NCI-H446 treated with DMSO at 0.1 percent for 48 hours (cell line): ENCODE measurements around the gene ATF2.

Experiments used
- DNase-seq: peaks from one replicate; lab custom pipeline; 2025; lab: John Stamatoyannopoulos, UW

ATF2 gene

DNA sequence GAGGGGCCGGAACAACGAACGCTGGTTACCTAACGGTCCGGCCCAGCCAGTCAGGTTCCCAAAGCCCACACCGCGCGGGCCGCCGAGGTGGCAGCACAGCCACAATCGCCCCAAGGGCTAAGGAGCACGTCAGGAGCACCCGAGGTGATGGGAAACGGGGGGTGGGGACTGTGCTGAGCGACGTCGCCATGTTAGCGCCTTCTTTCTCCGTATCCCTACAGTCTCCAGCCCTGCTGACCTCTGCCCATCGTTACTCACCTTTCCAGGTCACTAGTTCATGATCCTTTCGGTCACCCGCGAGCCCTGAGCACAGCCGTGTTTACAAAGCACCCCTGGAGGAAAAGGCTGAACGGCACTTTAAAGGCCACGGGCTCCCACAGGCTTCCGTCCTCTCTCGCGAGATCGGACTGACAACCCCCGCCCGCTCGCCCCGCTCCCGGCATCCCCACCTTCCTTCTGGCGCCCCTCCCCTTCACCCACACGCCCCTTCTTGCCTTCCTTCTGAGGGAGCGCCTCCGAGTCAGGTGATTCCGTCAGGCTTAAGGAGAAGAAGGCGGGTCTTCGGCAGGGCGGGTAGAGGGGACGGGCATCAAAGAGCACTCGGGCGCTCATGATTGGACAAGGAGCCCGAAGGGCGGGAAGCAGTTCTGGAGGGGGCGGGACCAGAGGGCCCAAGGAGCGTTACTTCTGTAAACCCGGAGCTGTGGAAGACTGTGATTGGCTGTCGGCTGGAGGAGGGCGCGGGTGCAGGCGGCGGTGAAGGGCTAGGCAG is at the start of gene ATF2:
Gene ATF2, minus strand, starts transcription at position 412 of the 772 bp plus-strand sequence. CDS start 31,760 bp downstream, outside the sequence.
- peak; percentile 99 for DNase-seq

- peak; percentile 89 for DNase-seq
Observed at GRCh38 chr2:175207741-175208438, 39.9 kb upstream of the ATF2 start.

DNA sequence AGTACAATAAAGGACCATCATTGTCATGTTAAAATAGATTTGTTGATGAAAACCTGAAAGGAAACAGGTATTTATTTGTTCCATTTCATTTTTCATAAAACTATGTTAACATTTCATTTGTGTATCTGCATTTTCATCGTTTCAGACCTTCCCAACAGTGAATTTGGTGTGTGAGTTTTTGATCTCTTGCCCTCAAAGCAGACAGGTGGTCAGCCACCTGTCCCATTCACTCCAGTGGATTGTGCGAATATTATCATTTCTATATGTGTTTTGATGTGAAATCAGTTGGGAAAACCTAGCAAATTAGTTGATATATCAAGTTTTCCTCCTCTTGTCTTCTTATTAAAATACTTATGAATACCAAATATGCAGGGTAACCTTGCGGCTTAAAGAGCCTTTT is 38.9 kb upstream of the ATF2 start:
- DNase-seq = no peak

DNA sequence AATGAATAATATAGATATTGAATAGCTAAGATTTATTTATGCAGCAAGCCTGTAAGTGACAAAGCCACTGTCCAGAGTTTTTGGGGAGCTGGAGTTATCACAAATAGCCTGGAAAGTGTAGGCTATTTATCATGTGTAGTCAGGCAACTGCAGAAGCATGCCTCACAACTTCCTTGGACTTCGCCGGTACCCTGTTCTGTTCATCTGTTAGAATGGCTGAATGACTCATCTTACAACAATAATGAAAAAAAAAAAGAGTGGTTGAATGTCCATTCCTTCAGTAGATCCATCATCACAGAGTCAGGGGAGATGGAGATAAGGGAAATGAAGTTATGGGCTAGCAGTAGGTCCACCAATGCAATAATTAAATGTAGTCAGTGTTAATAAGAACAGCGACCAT is 37.5 kb upstream of the ATF2 start:
- DNase-seq = no peak

DNA sequence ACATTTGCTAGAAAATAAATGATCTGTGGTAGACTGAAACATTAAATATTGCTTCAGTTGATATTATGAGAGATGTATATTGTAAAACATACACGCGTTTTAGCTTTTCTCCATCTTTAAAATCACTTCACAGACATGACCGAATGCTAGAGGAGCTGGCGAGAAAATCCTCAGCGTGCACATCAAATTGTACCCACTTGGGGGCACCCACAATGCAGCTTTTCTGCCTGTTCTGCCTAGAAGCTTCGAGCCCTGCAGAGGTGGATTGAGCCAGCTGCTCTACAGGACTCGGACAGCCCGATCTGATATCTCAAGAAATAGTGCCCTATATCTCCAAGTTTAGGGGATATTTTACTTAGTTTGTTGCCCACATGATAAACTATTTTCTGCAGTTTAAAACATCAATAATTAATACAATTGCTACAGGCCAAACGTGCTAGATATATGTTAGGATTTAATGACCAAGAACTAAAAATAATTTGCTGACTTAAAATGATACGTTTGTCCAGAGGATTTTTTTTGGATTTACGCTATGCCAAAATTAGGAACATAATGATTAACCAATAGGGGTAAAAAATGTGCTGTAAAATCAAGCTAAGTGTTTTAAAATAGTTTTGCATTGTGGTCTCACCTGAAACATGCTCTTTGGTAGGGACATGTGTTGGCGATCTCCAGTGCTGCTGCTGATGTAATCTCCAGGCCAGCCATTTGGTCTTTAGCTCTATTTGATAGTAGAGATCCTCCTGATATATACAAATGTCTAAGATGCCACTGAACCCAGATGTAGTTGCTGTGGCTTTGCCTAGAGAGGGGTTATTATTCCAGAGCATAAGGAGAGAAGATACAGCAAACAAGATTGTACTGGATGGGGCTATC is 35.9 kb upstream of the ATF2 start:
- peak; percentile 22 for DNase-seq

GRCh38 chr2:175195012-175195411 is 27.0 kb upstream of the ATF2 start:
- DNase-seq = no peak

DNA sequence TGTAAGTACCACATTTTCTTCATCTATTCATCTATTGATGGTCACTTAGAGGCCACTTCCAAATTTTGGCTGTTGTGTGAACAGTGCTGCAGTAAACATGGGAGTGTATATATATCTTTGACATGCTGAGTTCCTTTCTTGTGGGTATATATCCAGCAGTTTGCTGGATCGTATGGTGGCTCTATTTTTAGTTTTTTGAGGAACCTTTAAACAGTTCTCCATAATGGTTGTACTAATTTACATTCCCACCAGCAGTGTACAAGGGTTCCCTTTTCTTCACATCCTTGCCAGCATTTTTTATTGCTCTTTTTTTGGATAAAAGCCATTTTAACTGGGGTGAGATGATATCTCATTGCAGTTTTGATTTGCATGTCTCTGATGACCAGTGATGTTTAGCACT is 20.8 kb upstream of the ATF2 start:
- DNase-seq = no peak

DNA sequence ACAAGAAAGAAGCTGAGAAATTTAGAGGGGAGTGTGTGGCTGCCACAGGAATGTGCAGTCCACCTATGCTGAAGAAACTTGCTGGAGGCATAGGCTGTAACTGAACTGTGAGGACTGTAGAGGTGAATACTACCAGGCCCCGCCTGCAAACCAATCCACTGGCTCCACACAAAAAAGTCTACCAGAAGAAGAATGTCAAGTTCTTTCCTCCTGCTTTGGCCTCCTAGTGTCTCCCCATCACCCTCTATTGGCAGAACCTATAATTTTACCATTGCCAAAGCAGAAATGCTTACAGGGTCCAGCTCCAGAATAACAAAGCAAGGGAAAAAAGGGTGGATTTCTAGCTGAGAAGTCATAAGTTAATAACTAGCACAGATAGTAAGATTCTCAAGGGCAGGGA is 19.4 kb upstream of the ATF2 start:
- no peak for DNase-seq

DNA sequence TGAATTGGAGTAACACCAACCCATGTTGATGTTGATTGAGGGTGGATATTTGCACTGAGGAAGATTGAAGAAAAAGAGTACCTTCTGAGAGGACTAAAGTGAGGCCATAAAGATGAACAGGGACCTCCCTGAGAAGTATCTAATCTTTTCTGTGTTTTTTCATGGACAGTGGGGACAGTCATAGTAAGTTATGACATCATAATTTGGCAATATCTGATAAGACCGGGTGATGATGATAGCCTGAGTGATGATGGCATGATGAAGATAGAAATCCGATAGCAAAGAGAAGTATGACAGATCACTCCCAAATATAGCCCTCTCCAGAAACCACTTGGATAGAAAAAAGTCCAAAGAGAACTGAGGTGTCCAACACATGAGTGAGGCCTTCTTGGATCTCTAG is 15.7 kb upstream of the ATF2 start:
- DNase-seq = no peak

GRCh38 chr2:175181877-175182308 is 13.9 kb upstream of the ATF2 start:
- no peak for DNase-seq

DNA sequence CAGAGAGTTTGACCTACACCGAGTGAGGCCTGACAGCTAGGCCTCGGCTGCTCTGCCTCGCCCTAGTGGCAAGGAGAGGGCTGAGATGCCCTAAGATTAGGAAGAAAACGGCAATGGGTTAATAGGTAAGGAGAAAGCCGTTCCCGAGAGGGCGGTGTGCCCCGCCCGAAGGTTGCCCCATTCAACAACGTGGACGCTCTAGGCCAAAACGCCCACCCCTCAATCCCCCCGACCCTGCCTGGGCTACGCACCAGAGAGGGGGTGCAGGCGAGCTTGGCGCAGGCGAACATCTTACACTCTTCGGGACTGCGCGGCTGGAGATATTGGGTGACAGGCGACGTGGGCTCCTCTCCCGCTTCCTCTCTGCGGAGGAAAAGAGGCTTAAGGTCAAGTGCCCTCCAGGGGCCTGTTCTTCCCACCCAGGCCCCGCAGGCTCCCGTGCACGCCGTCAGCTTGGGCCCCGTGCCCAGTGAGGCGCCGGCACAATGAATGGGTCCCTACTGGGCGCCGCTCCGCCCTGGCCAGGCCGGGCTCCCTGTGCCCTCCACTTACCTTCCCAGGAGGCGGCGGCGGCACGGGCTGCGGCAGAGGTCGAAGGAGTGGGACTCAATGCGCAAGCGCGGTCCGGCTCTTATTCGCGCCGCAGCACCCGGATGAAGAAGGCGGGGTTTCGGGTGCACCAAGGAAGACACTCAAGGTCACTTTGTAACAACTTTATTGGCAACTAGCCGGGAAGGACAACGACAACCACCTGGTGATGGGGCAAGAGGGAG is 13.3 kb upstream of the ATF2 start, which contains the start of gene ATP5MC3:
Gene ATP5MC3, minus strand, starts transcription at position 607 of the 773 bp plus-strand sequence. Its CDS starts 317 bp downstream, at position 290.
- DNase-seq = peak; percentile 79

- DNase-seq = peak; percentile 2
Observed at GRCh38 chr2:175180701-175181103, 12.7 kb upstream of the ATF2 start.

DNA sequence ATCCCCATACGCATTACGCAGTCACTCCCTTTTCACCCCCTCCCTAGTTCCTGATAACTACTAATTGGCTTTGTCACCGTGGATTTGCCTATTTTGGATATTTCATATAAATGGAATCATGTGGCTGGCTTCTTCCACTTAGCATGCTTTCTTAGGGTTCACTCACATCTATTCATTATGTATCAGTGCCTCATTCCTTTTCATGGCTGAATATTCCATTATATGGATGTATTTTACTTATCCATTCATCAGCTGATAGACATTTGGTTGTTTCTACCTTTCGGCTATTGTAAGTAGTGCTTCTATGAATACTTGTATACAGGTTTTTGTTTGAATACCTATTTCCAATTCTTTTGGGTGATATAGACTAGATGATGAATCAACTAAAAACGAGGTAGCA is 8.6 kb upstream of the ATF2 start:
- no peak for DNase-seq

DNA sequence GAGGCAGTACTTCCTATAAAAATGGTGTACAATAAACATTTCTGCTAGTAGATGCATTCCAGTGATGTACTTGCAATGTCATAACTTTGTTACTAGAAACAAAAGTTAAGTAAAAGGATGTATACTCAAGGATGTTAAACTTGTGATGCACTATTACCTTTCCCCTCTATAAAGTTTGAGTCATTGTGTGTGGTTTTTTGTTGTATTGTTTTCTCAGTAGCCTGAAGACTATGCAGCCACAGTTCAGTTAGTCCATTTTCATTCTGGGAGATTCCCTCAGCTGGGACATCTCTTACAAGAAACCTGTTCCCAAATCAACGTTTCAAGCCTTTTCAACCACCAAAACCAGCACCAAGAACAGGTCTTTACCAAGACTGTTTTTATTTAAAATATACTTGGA is 7.9 kb upstream of the ATF2 start:
- no peak for DNase-seq

DNA sequence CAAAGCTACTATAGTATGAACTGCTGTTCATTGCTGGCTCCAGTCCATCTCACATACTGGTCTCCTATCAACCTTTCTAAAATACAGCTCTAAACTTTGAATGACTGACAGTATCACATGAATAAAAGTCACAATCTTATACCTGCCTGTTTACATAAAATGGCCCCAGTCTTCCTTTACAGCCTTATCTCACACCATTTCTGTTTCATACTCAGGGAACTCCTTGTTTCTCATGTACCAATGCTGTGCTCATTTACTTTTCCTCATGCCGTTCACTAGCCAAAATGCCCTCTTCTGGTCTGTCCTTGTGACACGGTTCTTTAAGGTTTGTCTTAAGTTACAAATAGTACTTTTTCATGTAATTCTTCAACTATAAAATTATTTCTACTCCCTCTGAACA is 7.3 kb upstream of the ATF2 start:
- no peak for DNase-seq

DNA sequence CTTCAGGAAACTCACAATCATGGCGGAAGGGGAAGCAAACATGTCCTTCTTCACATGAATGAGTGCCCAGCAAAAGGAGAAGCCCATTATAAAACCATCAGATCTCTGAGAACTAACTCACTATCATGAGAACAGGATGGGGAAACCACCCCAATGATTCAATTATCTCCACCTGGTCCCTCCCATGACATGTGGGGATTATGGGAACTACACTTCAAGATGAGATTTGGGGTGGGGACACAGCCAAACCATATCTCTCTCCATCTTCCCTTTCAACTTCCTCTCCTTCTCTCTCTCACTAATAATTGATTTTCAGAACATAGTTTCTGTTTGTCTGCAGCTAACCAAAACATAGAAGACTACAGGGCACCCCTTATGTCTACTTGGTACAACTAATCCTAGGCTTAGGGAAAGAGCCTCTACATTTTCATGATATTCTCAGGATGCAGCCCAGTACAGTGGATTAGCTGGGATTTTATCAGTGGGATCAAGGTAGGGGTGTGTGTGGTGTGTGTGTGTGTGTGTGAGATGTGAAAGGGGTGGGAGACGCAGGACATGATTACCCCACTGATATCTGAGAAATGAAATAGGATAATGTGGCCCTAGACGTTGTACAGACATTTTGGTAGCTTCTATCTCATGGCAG is 2.8 kb upstream of the ATF2 start:
- DNase-seq = no peak

DNA sequence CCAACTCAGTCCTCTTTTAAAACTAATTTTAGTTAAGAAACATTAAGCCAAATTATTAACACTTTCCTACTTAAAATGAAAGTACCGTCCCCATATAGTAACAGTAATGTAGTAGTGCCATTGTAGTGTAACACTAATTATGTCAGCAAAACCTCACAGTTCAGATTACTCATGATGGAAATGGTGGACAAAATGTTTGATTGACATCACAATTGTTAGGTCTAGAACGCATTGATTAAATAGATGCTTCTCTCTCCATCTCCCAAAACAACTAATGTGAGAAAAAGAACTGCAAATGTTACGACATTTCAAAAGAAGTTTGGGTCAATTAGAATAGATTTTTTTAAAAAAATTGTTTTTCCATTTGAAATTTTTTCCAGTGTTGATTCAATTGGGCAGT is 1.2 kb upstream of the ATF2 start:
- DNase-seq = no peak

GRCh38 chr2:175168564-175168945 is 552 bp upstream of the ATF2 start:
- no peak for DNase-seq

GRCh38 chr2:175167076-175167791 is 769 bp downstream of the ATF2 start:
- DNase-seq = peak; percentile 8

- DNase-seq = no peak
Observed at GRCh38 chr2:175166216-175166824, 1.7 kb downstream of the ATF2 start.
